Activated effector memory CD4-positive, alpha-beta T cell treated with anti-CD3 and anti-CD28 coated beads, Interleukin-2, amount 50 U/mL, for 16 hours (primary cell): ENCODE data around the gene UMPS.
"Not testable (repeated sequence)": the region's sequence is repeated elsewhere in the genome, so short reads cannot be mapped to it uniquely, and the experiment has no call there.

ENCODE experiments used
- DNase-seq: peaks from one replicate; pipeline ENCODE4 v3.0.0-alpha.2; 2020

Gene UMPS

DNA sequence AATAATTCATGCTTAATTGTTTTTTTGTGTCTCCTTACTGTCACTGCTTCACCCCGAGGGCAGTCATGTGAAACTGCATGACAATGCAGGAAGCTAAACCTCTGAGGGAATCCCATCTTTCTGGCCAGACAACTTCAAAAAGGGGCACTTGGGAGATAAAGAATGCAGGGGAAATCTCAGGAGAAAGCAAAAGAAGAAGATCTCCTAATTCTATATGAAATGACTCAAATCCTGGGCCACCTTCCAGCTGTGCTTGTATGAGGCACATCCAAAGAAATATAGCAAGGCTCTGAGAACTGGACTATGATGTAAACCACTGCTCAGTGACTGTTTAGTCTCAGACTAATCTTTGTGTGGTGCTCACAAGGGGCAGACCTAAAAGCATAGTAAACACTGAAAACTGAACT lies 22.6 kb upstream of the UMPS start:
- no peak for DNase-seq

DNA sequence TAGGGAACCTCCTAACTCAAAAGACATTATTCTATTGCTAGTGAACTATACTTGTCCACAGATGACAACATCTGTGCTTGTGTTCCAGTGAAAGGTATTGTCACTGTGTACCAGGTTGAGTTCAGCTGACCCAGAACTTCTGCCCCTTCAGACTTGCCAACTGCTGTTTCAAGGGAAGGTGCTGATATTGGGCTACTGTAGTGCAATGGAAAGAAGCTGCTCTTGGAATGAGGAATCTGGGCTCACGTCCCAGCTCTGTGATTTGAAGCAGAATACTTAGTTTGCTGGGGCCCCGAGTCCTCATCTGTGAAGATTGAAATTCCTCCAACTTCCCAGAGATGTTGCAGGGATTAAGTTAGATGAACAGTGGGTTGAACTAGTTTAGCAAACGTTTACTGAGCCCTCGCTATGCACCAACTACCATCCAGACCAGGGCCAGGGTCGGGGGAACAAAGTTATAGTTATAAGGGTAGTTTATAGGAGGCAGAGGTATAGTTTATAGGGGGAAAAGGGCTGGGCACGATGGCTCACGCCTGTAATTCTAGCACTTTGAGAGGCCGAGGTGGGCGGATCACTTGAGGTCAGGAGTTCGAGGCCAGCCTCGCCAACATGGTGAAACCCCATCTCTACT lies 15.9 kb upstream of the UMPS start:
- no peak for DNase-seq

DNA sequence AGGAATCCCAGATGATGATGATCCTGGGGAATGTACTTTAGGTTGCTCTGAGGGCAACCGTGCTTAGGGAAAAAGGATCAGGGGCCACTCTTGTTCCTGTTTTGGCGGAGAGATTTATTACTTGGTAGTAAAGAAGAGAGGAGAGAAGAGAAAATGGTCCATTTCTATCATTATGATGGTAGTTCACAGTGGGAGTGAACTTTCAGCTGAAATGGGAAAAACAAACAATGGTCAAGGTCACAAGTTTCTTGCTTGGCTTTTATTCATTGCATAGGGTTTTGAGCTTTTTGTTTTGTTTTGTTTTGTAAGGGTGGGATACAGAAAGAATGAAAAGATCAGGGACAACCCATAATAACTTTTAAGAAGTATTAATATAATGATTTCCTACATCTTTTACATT lies 7.7 kb upstream of the UMPS start:
- no peak for DNase-seq

DNA sequence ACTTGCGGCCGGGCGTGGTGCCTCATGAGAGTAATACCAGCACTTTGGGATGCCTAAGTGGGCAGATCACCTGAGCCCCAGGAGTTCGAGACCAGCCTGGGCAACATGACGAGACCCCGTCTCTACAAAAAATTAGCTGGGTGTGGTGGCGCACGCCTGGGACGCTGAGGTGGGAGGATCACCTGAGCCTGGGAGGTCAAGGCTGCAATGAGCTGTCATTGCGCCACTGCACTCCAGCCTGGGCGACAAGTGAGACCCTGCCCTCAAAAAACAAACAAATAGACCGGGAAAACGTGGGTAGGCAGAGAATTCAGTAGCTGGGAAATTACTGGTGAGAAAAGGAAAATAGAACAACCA lies 667 bp downstream of the UMPS start:
- DNase-seq, result peak; percentile 63

DNA sequence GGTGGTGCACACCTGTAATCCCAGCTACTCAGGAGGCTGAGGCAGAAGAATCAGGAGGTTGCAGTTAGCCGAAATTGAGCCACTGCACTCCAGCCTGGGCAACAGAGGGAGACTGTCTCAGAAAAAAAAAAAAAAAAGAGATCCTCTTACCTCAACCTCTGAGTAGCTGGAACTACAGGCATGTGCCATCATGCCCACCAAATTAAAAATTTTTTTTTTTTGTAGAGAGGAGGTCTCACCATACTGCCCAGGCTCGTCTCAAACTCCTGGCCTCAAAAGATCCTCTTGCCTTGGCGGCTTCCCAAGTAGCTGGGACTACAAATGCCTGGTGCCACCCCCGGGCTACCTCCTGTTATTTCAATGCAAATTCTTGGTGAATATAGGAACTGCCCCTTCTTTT lies 1.5 kb downstream of the UMPS start:
- DNase-seq, result no peak

DNA sequence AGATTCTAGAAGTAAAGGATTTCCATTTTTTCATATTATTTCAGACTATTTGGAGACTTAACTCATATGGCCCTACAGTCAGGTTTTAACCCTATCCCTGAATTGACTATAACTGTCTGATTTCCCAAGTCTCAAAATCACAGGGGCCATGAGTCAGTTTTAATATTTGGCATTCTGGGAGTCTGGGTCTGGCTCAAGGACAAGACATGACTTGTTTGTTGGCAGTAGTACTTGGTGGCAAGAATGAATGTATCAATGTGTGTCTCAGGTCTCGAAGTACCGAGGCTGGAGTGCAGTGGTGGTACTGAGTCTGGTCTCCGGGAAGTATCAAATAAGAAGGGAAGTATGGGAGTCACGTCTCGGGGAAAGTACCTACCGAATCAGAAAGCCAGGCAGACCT lies 10.8 kb downstream of the UMPS start:
- no peak for DNase-seq

DNA sequence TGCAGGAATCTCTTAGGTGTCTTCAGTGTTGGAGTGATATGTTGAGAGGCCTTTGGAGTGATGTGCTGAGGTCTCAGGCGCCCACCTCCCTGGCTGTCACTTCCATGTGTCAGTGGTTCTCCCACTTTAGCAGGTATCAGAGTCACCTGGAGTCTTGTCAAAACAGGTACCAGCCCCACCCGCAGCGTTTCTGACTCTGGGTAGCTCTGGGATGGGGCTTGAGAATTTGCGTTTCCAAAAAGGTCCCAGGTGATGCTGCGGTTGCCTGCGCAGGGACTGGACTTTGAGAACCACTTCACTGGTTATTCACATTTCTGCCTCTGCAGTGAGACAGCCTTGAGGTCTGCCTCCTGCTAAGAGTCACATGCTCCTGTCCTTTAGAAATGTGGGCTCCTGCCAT lies 15.5 kb downstream of the UMPS start:
- no peak for DNase-seq

DNA sequence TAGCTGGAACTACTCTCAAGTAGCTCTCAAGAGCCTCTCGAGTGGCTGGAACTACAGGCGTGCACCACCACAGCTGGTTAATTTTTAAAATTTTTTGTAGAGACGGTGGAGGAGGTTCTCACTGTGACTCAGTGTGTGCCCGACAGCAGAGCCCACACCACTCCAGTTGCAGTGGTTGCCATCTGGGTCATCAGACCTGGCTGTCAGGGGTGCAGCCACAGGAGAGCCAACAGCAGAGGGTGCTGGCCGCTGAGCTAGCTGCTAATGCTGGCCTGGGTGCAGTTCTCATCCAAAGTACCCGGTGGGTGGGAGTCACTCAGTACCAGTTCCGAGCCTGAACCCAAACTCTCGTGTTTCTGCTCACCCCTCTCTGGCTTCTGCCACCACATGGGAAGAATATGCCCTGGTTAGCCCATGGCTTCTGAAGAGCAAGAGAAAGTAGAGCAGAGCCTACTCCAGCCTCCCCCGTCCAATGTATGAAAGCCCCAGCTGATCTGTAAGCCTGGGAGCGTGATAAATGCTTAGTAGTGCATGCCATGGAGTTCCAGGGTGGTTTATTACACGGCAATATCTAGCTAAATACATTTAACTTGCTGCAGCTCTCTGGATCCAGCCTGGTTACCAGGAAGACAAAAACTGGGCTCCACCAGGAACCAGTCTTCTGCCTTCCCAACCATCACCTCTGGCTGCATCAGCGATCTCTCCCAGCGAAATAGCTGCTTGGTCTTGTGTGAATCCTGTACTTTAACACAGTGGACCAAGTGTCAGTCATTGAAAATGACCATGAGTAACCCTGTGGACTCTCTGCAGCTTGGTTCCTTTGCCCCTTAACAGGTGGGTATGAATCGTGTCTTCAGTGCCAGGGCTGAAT lies 17.1 kb downstream of the UMPS start:
- no peak for DNase-seq

DNA sequence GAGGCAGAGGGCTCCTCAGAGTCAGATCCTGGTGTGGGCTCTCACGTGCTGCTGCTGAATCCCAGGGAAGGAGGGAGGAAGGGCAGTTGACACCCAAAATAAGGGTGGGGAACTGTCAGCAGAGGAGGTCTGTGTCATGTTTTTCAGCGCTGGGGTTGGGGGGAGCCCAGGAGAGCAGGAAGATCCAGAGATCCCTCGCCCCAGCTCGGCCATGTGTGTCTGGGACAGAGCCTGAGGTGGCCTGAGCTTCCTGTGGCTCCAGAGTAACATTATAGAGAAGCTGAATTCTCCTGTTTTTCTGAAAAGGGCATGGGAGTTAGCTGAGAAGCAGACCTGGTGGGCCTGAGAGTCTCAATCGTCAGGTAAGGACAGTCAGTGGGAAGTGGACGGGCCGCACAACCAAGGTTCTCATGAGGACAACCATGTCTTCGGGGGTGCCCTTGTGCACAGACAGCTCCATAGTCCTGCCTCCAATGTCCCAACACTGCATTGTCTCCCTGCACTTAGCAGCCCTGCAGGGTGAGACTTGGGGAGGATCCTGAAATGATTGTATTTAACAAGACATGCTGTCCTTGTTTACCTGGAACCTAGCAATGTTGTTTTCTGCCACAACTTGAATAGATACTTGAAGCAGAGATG lies 18.4 kb downstream of the UMPS start:
- no peak for DNase-seq

DNA sequence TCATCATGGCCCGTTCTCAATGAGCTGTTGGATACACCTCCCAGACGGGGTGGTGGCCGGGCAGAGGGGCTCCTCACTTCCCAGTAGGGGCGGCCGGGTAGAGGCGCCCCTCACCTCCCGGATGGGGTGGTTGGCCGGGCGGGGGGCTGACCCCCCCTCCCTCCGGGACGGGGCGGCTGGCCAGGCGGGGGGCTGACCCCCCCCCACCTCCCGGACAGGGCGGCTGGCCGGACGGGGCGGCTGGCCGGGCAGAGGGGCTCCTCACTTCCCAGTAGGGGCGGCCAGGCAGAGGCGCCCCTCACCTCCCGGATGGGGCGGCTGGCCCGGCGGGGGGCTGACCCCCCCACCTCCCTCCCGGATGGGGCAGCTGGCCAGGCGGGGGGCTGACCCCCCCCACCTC lies 19.6 kb downstream of the UMPS start:
- DNase-seq, result not testable (repeated sequence)

DNA sequence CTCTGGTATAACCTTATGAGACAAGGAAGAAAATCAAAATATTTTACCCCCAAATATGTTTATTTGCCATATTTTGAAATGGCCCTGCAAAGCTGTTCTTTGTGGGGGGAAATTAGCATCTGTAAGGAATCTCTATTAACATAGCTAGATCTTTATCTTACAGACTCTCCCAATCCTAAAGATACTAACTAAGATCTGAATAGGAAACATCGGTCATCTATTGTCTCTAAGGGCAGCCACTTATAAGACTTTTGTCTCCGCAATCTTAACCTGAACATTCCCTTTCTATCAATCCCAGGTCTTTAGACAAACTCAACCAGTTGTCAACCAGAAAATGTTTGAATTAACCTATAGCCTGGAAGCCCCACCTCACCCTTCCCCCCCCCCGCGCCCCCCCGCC lies 21.2 kb downstream of the UMPS start:
- no peak for DNase-seq

DNA sequence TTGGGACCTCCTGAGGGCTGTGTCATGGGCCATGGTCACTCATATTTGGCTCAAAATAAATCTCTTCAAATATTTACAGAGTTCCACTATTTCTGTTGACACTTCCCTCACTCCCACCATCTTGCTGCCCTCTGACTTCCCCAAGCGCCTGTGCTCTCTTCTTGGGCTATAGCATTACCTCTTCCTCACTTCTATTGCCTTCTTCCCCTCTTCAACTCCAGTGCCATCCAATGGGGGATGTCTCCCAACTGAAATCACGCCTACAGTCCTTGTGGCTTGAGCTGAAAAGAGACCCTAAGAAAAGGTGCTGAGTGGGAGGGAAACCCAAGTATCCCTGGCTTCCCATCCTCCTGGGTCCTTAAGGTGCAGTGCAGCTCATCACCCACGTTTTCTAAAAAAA lies 21.8 kb downstream of the UMPS start:
- no peak for DNase-seq

DNA sequence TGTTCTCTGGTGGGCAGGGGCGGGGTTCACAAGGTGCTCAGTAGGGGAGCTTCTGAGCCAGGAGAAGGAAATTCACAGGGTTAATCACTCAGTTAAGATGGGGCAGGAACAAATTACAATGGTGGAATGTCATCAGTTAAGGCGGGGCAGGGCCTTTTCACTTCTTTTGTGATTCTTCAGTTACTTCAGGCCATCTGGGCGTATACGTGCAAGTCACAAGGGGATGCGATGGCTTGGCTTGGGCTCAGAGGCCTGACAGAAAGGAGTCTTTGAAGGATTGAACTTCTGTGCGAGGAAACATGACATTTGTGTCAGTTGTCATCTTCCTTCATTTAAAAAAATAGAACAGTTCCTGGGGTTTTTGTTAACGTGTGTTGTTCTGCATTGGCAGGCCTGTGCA lies 27.7 kb downstream of the UMPS start:
- DNase-seq, result not testable (repeated sequence)

DNA sequence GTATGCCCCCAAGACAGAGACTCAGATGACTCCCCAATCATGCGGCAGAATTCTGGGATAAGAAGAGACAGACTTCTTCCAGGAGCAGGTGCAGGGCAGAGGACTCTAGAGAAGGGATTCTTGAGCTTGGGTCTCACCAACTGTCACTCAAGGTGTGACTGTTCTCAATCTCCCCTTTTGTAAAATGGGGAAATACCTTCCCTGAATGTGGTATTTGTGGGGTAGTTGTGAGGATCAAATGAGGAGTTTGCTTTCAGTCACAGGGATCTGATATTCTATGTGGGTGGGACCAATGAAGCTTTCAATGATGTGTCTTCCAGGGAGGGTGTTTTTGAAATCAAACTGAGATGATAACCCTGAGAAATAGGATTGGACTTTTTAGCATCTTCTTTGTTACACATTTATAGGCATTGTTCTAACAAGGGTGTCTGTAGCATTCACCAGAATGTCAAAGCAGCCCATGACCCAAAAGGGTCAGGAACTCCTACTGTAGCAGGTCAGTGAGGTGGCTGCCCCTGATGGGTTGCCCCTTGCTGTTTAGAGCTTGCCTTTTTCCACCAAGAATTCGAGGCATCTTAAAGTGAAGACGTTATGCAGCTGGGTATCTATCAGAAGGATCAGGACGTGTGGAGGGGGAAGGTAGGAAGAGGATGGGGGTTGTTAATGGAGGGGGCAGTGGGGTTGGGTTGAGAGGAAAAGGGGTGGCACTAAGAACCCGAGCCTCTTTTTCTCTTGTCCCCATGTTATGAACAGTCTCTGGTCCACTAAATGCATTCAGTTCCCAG lies 28.8 kb downstream of the UMPS start:
- DNase-seq, result no peak

DNA sequence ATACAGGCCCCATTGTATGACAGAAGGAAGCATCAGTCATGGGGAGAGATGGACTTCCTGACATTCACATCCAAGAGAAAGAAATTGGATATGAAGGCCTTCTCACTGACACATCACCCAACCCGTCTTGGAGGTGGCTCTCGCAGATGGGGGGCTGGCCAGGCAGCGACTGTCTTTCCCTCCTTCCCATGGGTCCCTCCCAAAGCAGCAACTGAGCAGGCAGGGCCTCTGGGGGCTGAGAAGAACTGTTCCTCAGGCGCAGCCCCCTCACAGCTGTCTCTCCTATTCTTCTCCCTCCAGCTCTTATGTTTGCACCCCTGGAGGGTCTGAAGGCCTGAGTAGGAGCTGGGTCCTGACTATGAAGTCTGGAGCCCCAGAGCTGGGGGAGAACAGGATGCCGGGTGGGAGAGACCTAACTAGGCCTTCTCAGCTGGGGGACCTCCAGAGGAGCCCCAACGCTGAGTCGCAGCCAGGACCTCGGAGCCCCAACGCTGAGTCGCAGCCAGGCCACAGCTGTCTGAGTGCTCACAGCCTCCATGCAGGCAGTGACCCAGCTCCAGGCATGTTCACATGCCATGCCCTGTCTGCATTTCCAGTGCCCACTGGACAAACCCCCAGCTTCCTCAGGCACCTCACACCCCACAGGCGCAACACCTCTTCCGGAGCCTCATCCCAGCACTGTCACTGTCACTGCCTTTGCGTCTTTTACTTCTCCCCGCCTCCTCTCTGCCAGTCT lies 29.6 kb downstream of the UMPS start:
- peak; percentile 51 for DNase-seq

DNA sequence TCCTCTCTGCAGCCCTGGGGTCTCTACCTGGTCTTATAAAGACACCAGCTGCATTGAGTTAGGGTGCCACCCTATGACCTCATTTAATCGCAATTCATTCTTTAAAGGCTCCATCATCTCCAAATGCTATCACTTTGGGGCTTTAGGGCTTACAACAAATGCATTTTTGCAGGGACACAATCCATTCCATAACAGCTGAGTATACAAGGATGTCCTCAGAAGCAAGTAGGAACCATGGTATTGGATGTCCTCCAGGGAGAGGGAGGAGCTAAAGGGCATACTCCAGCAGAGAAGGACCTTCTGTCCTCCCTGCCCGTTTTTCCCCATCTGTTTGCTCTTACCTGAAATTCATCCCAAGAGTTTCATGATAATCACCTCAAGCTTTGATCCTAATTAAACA lies 30.3 kb downstream of the UMPS start:
- DNase-seq, result no peak

DNA sequence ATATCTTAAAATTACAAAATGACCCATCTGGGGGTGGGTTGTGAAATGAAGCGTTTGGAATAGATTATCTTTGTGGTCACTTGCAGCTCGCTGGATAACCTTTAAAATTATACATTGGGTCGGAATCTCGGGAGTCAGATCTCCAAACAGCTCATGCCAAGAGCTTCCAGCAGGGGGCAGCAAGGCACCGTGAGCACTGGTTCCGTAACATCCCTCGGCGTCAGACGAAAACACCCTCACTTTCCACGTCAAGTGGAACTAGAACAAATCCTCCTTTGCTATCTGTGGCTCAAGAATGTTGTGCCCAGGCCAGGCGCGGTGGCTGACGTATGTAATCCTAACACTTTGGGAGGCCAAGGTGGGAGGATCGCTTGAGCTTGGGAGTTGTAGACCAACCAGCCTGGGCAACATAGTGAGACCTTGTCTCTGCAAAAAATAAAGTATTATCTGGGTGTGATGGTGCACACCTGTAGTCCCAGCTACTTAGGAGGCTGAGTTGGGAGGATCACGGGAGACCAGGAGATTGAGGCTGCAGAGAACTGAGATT lies 31.1 kb downstream of the UMPS start:
- DNase-seq, result peak; percentile 90

DNA sequence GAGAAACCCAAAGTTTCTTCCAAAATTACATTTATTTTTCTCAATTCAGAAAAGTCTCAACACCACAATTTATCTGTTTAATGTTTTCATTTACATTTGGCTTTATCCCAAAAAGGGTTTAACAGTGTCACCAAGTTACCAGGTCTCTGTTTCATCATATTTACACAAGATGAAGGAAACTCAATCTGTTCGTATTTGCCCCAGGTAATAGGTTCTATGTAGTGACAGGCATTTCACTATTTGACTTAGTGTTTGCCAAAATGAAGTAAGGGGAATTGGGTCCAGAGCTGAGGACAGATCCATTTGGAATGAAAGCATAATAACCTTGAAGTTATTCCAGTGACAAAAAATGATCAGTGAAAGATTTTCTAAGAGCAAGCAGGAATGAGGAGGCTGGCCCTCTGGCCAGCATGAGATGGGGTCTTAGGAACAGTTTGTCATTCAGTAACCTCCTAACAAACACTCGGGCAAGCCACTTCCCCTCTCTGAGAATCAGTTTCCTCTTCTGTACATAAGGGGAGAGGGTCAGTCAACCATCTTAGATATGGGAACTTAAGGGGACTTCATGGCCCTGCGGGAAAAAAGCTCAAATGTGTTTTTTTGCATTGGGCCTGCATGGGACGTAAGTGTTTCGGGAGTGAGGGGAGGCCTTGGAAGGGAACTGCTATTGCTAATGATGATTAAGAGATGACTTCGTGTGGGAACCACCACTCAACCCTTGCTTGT lies 31.8 kb downstream of the UMPS start:
- DNase-seq, result no peak

DNA sequence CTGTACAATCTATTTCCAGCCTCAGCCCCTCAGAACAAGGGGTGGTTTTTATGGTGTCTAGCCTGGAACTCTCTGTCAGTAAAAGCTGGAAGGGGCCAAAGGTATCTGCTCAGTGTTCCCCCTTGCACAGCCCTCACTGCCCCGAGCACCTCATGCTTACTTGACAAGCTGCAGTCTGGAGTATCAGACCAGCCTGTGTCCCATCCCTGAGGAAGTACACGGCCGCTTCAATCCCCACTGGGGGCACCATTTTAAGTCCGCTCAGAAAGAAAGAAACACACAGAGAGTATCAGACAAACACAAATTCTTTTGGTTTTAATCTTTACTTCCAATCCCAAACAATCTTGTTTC lies 32.4 kb downstream of the UMPS start:
- no peak for DNase-seq

DNA sequence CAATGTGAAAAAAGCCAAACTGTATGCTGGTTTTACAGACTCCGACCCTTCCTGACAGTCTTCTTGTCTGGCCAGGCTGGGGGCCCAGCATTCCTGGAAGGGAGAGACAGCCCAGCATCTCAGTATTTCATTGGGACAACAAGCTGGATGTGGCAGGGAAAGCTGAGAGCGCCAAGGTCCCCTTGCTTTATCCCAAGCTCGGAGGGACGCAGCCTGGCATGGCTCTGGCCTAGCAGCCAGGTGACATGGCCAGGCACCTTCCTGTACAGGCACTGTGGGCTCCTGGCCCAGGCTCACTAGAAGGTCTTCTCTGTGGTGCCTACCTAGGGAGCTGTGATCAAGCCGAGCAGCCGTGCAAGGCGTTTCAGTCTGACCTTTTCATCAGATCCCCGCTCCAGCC lies 33.0 kb downstream of the UMPS start:
- DNase-seq, result no peak

DNA sequence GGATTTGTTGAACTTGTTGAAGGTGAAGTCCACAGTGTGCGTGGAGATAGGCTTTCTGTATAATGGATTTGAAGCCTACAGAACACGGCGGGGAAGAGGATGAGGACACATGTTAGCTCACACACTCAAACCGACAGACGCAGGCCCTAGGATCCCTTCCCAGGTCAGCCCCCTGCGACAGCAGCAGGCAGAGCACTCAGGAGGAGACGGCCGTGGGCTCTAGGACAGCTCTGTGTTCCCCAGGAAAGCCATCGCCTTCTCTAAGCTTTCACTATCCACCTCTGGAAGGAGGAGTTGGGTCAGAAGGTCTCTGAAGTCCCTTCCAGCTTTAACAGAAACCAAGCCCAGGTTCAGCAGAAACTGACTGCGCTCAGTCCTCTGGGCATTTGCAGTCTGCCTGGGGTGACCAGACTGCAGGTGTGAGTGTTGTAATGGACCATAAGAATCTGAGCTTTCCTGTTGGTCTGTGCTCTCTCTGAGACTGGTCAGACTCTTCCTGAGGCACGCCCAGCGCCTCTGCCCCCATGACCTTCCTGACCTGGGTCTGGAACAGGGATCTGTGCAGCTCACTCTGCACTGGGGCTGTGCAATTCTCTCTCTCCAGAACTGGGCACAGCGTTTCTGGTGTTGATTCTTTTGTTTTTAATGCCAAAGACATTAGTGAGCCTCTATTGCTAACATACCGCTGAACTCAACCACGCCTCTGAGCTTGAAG lies 33.5 kb downstream of the UMPS start:
- no peak for DNase-seq
